Heart left ventricle (tissue), 13 donors: ENCODE data around the gene VRK2.

Source experiments
- CTCF ChIP-seq, 12 donors: fragments of 200-600 bp; sonication (generic) in 4 of 12; IDR thresholded peaks; one replicate each; pipeline versions ENCODE4 v1.5.0 to v1.8.0; 2018 to 2022; ENCODE audit warnings: antibody characterized with exemption in 12 of 12, mild to moderate bottlenecking in 5 of 12
- POLR2A ChIP-seq, 2 donors: fragments of 450-650 bp; IDR thresholded peaks; one replicate each; pipeline ENCODE4 v1.6.1; 2017; ENCODE audit warnings: antibody characterized with exemption in 2 of 2, mild to moderate bottlenecking in 2 of 2, moderate library complexity in 2 of 2
- donor health status: ischemic (EF 13 %, LVEDD 7.1; RV severe dilation, severe dysfunction).
- donor health status: DM: no; HTN: yes; CAD: no.
- donor health status: DM: no; HTN: no; CAD: no.
- donor health status: ischemic (EF 25% LVEDD 6.9; RV normal size, moderate dysfunction).
- donor health status: ischemic (EF 25% LVEDD 5.7; RV mildly dilated, moderate dysfunction).
- donor health status: ischemic (EF 35%, LVEDD 5.7; RV mildly dilated, moderate dysfunction).
- donor health status: nonischemic (EF 11% LVEDD 7.7; RV severe dilation, severe dysfunction).
- donor health status: DM: yes; HTN: yes; CAD: no.
- donor health status: PGD.
- donor health status: ischemic (EF 29% LVEDD 5.4; RV normal size, mild dysfunction).
- donor health status: nonischemic (EF 23%, LVEDD 6.1; RV moderate dilation, normal function).

- TF ChIP-seq CTCF (IDR thresholded peaks at IDR 0.05), result no peak
- no peak for TF ChIP-seq POLR2A (IDR thresholded peaks at IDR 0.05)
Observed at GRCh38 chr2:58157754-58158153, 111.1 kb downstream of the VRK2 start.
